Adrenal gland (tissue), 5 donors: ENCODE results near the gene ALPG.

Experiments
- POLR2A ChIP-seq, 2 donors: fragments of 450-650 bp; IDR thresholded peaks; one replicate each; pipeline ENCODE4 v1.6.1; 2017; ENCODE audit warnings: antibody characterized with exemption in 2 of 2, mild to moderate bottlenecking in 2 of 2, moderate library complexity in 1 of 2
- TF ChIP-seq, protein P1 (sequence below), 6 experiments: fragments of 450-650 bp in 4 of 6; fragments of 200-600 bp in 2 of 6; sonication (generic) in 1 of 6; IDR thresholded peaks; 1 replicate in 5 of 6; 2 replicates in 1 of 6; pipeline versions ENCODE4 v1.5.1 to v1.8.0; 2016 to 2021; ENCODE audit warnings: antibody characterized with exemption in 6 of 6, mild to moderate bottlenecking in 2 of 6, moderate library complexity in 1 of 6
- donor health status: DM: no; HTN: no; CAD: no.

DNA sequence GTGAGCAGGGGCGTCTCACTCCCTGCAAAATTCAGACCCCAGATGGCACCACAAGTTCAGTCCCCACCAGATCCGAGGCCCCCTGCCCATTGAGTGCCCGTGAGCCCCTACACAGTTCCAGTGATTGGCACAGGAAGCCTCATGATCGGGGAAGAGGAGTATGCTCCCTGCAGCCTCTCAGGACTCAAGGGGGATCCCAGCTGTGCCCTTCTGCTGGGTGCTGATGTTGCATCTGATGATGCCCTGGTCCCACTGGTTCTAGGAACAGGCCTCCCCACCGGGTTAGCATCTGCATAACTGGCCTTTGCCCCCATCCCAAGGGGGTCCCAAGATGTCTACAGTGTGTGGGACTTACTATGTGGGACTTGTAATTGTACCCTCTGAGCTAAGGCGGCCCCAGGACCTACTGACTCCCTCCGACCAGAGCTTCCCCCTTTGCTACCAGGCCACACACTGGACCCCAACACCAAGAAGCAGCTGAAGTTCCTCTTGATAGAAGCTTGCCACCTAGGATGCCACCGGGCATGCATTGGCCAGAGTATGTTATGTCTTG lies 8.6 kb downstream of the ALPG start:
- TF ChIP-seq, protein P1, sequence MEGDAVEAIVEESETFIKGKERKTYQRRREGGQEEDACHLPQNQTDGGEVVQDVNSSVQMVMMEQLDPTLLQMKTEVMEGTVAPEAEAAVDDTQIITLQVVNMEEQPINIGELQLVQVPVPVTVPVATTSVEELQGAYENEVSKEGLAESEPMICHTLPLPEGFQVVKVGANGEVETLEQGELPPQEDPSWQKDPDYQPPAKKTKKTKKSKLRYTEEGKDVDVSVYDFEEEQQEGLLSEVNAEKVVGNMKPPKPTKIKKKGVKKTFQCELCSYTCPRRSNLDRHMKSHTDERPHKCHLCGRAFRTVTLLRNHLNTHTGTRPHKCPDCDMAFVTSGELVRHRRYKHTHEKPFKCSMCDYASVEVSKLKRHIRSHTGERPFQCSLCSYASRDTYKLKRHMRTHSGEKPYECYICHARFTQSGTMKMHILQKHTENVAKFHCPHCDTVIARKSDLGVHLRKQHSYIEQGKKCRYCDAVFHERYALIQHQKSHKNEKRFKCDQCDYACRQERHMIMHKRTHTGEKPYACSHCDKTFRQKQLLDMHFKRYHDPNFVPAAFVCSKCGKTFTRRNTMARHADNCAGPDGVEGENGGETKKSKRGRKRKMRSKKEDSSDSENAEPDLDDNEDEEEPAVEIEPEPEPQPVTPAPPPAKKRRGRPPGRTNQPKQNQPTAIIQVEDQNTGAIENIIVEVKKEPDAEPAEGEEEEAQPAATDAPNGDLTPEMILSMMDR (IDR thresholded peaks at IDR 0.05), result no peak
- TF ChIP-seq POLR2A (IDR thresholded peaks at IDR 0.05), result no peak
